Neural progenitor cell (in vitro differentiated cells): ENCODE measurements around the gene PYDC2.

ENCODE experiments used
- EZH2 ChIP-seq: fragments of 200-600 bp; sonication (generic); IDR thresholded peaks from 2 replicates; pipeline ENCODE4 v1.6.1; 2017; ENCODE audit warnings: antibody characterized with exemption, mild to moderate bottlenecking, moderate library complexity
- TF ChIP-seq, protein P1 (sequence below): fragments of 200-600 bp; sonication (generic); IDR thresholded peaks from 2 replicates; pipeline ENCODE4 v1.5.1; 2017; ENCODE audit warnings: antibody characterized with exemption, mild to moderate bottlenecking

DNA sequence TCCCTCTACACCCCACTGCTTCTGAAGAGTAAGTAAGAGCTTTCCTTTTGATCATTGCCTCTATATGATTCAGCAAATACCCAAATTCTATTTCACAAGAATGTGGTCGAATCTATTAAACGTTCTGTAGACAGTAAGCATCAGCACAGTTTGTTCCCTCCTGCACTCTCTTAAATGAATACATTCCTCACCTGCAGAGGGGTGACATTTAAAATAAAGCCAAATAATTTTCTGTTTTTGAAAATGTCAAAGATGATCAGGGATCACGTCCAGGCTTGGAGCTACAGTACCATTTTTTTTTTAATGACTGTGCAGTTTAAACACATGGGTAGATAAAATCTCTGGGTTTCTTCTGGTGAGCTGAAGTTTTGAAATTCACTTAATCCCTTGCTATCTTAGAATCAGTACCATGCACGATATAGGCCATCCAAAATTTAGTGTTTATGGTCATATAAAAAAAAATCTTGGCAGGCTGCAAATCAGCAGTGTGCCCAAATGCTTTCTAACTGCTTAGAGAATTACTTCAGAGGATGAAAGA, 12.8 kb downstream of the PYDC2 start:
- TF ChIP-seq, protein P1, sequence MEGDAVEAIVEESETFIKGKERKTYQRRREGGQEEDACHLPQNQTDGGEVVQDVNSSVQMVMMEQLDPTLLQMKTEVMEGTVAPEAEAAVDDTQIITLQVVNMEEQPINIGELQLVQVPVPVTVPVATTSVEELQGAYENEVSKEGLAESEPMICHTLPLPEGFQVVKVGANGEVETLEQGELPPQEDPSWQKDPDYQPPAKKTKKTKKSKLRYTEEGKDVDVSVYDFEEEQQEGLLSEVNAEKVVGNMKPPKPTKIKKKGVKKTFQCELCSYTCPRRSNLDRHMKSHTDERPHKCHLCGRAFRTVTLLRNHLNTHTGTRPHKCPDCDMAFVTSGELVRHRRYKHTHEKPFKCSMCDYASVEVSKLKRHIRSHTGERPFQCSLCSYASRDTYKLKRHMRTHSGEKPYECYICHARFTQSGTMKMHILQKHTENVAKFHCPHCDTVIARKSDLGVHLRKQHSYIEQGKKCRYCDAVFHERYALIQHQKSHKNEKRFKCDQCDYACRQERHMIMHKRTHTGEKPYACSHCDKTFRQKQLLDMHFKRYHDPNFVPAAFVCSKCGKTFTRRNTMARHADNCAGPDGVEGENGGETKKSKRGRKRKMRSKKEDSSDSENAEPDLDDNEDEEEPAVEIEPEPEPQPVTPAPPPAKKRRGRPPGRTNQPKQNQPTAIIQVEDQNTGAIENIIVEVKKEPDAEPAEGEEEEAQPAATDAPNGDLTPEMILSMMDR: no peak
- TF ChIP-seq EZH2: no peak
